ENCODE measurements around the gene EVX2.

Gene EVX2

GRCh38 chr2:176097820-176098365 lies 14.1 kb upstream of the EVX2 start:
- H3K4me3 ChIP-seq (ENCODE audit: low read depth, low read length), result no peak overlapping the region
- no peak for TF ChIP-seq CTCF (IDR thresholded peaks at IDR 0.05; ENCODE audit: low read depth, low read length, missing control alignments)
- DNase-seq (ENCODE audit: low read depth), result no peak

- TF ChIP-seq CTCF (IDR thresholded peaks at IDR 0.05; ENCODE audit: low read depth, low read length, missing control alignments), result peak; percentile 95
- H3K4me3 ChIP-seq (ENCODE audit: low read depth, low read length), result peak overlapping the region; percentile 51
- no peak for DNase-seq (ENCODE audit: low read depth)
These were observed 13.4 kb upstream of the EVX2 start for GRCh38 chr2:176096986-176097819.

- no peak for TF ChIP-seq CTCF (IDR thresholded peaks at IDR 0.05; ENCODE audit: low read depth, low read length, missing control alignments)
- no peak overlapping the region; the same call in 1 of the 2 replicates for H3K4me3 ChIP-seq (ENCODE audit: low read depth, low read length)
- DNase-seq (ENCODE audit: low read depth), result no peak
These were observed 12.7 kb upstream of the EVX2 start for GRCh38 chr2:176096243-176096985.

- no peak for TF ChIP-seq CTCF (IDR thresholded peaks at IDR 0.05; ENCODE audit: low read depth, low read length, missing control alignments)
- DNase-seq (ENCODE audit: low read depth), result no peak
- no peak overlapping the region for H3K4me3 ChIP-seq (ENCODE audit: low read depth, low read length)
These were observed 11.7 kb upstream of the EVX2 start for GRCh38 chr2:176095421-176095820.

GRCh38 chr2:176094349-176094748 lies 10.6 kb upstream of the EVX2 start:
- H3K4me3 ChIP-seq (ENCODE audit: low read depth, low read length), result no peak overlapping the region
- no peak for DNase-seq (ENCODE audit: low read depth)
- TF ChIP-seq CTCF (IDR thresholded peaks at IDR 0.05; ENCODE audit: low read depth, low read length, missing control alignments), result no peak

GRCh38 chr2:176093898-176094249 lies 10.1 kb upstream of the EVX2 start:
- TF ChIP-seq CTCF (IDR thresholded peaks at IDR 0.05; ENCODE audit: low read depth, low read length, missing control alignments), result no peak
- no peak for DNase-seq (ENCODE audit: low read depth)
- no peak overlapping the region for H3K4me3 ChIP-seq (ENCODE audit: low read depth, low read length)

Measured in GM12864 (cell line).